CD4-positive, alpha-beta memory T cell (primary cell): ENCODE results near the gene OSTF1. TPM values are rescaled to one million over a fixed set of nuclear protein-coding genes. Genes with fewer than 3 reads are reported as not detected.

ENCODE experiments used
- CTCF ChIA-PET: fragments of 350-600 bp; sonication (Branson Sonifier 250); formaldehyde crosslinking; loops from one replicate; lab custom pipeline; 2021; ENCODE audit warnings: inconsistent platforms; ENCODE audit not compliant: partially characterized antibody; lab: Charles Lee
- POLR2A ChIA-PET: fragments of 350-600 bp; sonication (Branson Sonifier 250); formaldehyde crosslinking; loops from one replicate; lab custom pipeline; 2021; ENCODE audit not compliant: partially characterized antibody; lab: Charles Lee
- DNase-seq, 5 donors: peaks; one replicate each; pipeline versions ENCODE4 v3.0.0 to v3.0.0-alpha.2; 2020 to 2022; ENCODE audit warnings: mixed read lengths in 1 of 5
- H3K27ac ChIP-seq: one replicate; pipeline ENCODE4 v1.7.0; 2013; ENCODE audit warnings: low read depth, low read length
- H3K27me3 ChIP-seq: 2 replicates; pipeline ENCODE4 v1.7.0; 2013; ENCODE audit warnings: mild to moderate bottlenecking, low read length, moderate library complexity; ENCODE audit not compliant: insufficient read depth
- H3K36me3 ChIP-seq: 2 replicates; pipeline ENCODE4 v1.7.0; 2013; ENCODE audit warnings: mild to moderate bottlenecking, low read length, moderate library complexity; ENCODE audit not compliant: insufficient read depth
- H3K4me1 ChIP-seq: 2 replicates; pipeline ENCODE4 v1.7.0; 2013; ENCODE audit warnings: mild to moderate bottlenecking, low read length, moderate library complexity; ENCODE audit not compliant: insufficient read depth
- H3K4me3 ChIP-seq, 2 donors: one replicate each; pipeline ENCODE4 v1.7.0; 2013; ENCODE audit warnings: low read length in 2 of 2, mild to moderate bottlenecking in 1 of 2
- H3K9me3 ChIP-seq, 2 donors: one replicate each; pipeline ENCODE4 v1.7.0; 2013; ENCODE audit warnings: low read length in 2 of 2, control low read depth in 1 of 2; ENCODE audit not compliant: control insufficient read depth in 1 of 2
- H3K27ac Mint-ChIP-seq, 7 donors: one replicate each; pipeline ENCODE4 v1.8.0; 2020 to 2021; ENCODE audit warnings: mixed read lengths in 7 of 7, mild to moderate bottlenecking in 6 of 7, inconsistent platforms in 3 of 7, moderate library complexity in 3 of 7
- H3K27me3 Mint-ChIP-seq, 2 donors: one replicate each; pipeline ENCODE4 v1.8.0; 2020 to 2021; ENCODE audit warnings: mixed read lengths in 2 of 2
- H3K36me3 Mint-ChIP-seq, 2 donors: one replicate each; pipeline ENCODE4 v1.8.0; 2020 to 2021; ENCODE audit warnings: mixed read lengths in 2 of 2, inconsistent platforms in 1 of 2, mild to moderate bottlenecking in 1 of 2
- H3K4me1 Mint-ChIP-seq, 4 donors: one replicate each; pipeline ENCODE4 v1.8.0; 2020 to 2021; ENCODE audit warnings: mixed read lengths in 4 of 4, mild to moderate bottlenecking in 1 of 4
- H3K4me3 Mint-ChIP-seq, 8 donors: one replicate each; pipeline ENCODE4 v1.8.0; 2020 to 2021; ENCODE audit warnings: mixed read lengths in 8 of 8, mild to moderate bottlenecking in 7 of 8, moderate library complexity in 6 of 8, inconsistent platforms in 3 of 8
- H3K9me3 Mint-ChIP-seq, 8 donors: one replicate each; pipeline ENCODE4 v1.8.0; 2020 to 2021; ENCODE audit warnings: mixed read lengths in 8 of 8, mild to moderate bottlenecking in 5 of 8, inconsistent platforms in 3 of 8, moderate library complexity in 1 of 8
- intact Hi-C: fragments of 100-400 bp; cut with micrococcal nuclease; formaldehyde crosslinking; loops from one replicate; pipeline ENCODE4 v1.15.1; 2023
- polyA plus RNA-seq, 2 donors: library from polyadenylated mRNA; unstranded; fragments of 300-500 nt; fragmentation: Illumina TruSeq; gene quantifications; one replicate each; pipeline ENCODE4 v1.2.3, GENCODE V29; 2021
- total RNA-seq, 2 experiments: library from RNA; stranded (reverse); gene quantifications; one replicate each; pipeline ENCODE4 v1.2.3, GENCODE V29; 2021

Gene OSTF1
- total and polyA plus RNA-seq, 4 experiments from 2014 or later: 59.8 to 188 (median 119) TPM

- CTCF ChIA-PET: interaction anchor here (1.0 to 4.5 kb wide), 3 partner anchors 13 to 97 kb away, joined by 4 to 41 read pairs (median 10); no protein-coding TSS in a partner anchor
- Histone ChIP-seq H3K27ac (no peak overlapping the region), H3K4me1 (peaks cover 15% of the 10 kb centered on the region), H3K4me3 (no peak overlapping the region), H3K9me3 (no peaks in the 10 kb centered on the region), H3K36me3 (no peaks in the 10 kb centered on the region), H3K27me3 (no peaks in the 10 kb centered on the region)
- Mint-ChIP-seq H3K27me3 (no peaks in the 10 kb centered on the region), H3K36me3 (peaks cover 4 to 6% of the 10 kb centered on the region in 2 donors), H3K4me3 (no peak overlapping the region), H3K9me3 (no peaks in the 10 kb centered on the region), H3K27ac (no peak overlapping the region), H3K4me1 (peaks cover 15 to 27% (median 18%) of the 10 kb centered on the region in 4 donors)
- no peak for DNase-seq
- POLR2A ChIA-PET: no interaction called here
- intact Hi-C loops: no loop called here
Measured at GRCh38 chr9:75183306-75183705, 95.0 kb downstream of the OSTF1 start.

GRCh38 chr9:75184471-75184870 lies 96.2 kb downstream of the OSTF1 start:
- H3K27me3 Mint-ChIP-seq: no peaks in the 10 kb centered on the region
- no peaks in the 10 kb centered on the region for H3K9me3 Mint-ChIP-seq
- H3K9me3 ChIP-seq: no peaks in the 10 kb centered on the region
- peak overlapping the region in 3 of 7 donors; percentile 19 to 63 (median 48) for H3K27ac Mint-ChIP-seq
- POLR2A ChIA-PET: interaction anchor here (1.1 to 1.9 kb wide), 3 partner anchors 11 to 97 kb away, joined by 3 to 13 read pairs (median 4); partner anchors contain the start of genes NMRK1 and OSTF1
- CTCF ChIA-PET: interaction anchor here (0.6 to 4.5 kb wide), 23 partner anchors 9 to 233 kb away, joined by 3 to 41 read pairs (median 8); partner anchors contain the start of gene C9orf40
- H3K4me1 Mint-ChIP-seq: peaks cover 13 to 23% (median 17%) of the 10 kb centered on the region in 4 donors
- H3K27ac ChIP-seq: no peak overlapping the region
- peaks cover 15% of the 10 kb centered on the region for H3K4me1 ChIP-seq
- no peak for DNase-seq
- no peak overlapping the region for H3K4me3 Mint-ChIP-seq
- H3K4me3 ChIP-seq: no peak overlapping the region
- H3K27me3 ChIP-seq: no peaks in the 10 kb centered on the region
- H3K36me3 ChIP-seq: no peaks in the 10 kb centered on the region
- intact Hi-C loops: no loop called here
- H3K36me3 Mint-ChIP-seq: peaks cover 2 to 6% of the 10 kb centered on the region in 2 donors

GRCh38 chr9:75185585-75186170 lies 97.4 kb downstream of the OSTF1 start:
- no peaks in the 10 kb centered on the region for H3K36me3 ChIP-seq
- H3K9me3 ChIP-seq: no peaks in the 10 kb centered on the region
- intact Hi-C loops: loop anchor here (1.0 to 5.0 kb wide), 5 partner anchors 33 to 413 kb away; partner anchors contain the start of genes C9orf40, NMRK1 and OSTF1
- Mint-ChIP-seq H3K9me3 (no peaks in the 10 kb centered on the region), H3K36me3 (peaks cover 2 to 6% of the 10 kb centered on the region in 2 donors), H3K4me1 (peaks cover 14 to 23% (median 18%) of the 10 kb centered on the region in 4 donors), H3K27ac (peak overlapping the region in 3 of 7 donors; percentile 9 to 39 (median 36)), H3K4me3 (no peak overlapping the region), H3K27me3 (no peaks in the 10 kb centered on the region)
- DNase-seq: peak; percentile 28 to 38 (median 34)
- peaks cover 15% of the 10 kb centered on the region for H3K4me1 ChIP-seq
- no peak overlapping the region for H3K4me3 ChIP-seq
- ChIA-PET POLR2A (interaction anchor here (1.0 to 1.9 kb wide), 5 partner anchors 36 to 157 kb away, joined by 3 to 13 read pairs (median 4); partner anchors contain the start of genes NMRK1 and OSTF1), CTCF (interaction anchor here (0.8 to 4.5 kb wide), 37 partner anchors 9 to 412 kb away, joined by 3 to 41 read pairs (median 5); partner anchors contain the start of genes C9orf40 and NMRK1)
- H3K27me3 ChIP-seq: no peaks in the 10 kb centered on the region
- H3K27ac ChIP-seq: no peak overlapping the region

GRCh38 chr9:75186767-75187380 lies 98.6 kb downstream of the OSTF1 start:
- H3K27ac ChIP-seq: no peak overlapping the region
- peak in 4 of 5 donors; percentile 23 to 39 (median 26) for DNase-seq

GRCh38 chr9:75188756-75189155 lies 100.4 kb downstream of the OSTF1 start:
- peaks cover 15% of the 10 kb centered on the region for H3K4me1 ChIP-seq
- H3K4me3 ChIP-seq: no peak overlapping the region
- no peaks in the 10 kb centered on the region for H3K9me3 ChIP-seq
- H3K27me3 Mint-ChIP-seq: no peaks in the 10 kb centered on the region
- intact Hi-C loops: loop anchor here (5.0 kb wide), 3 partner anchors 36 to 416 kb away; partner anchors contain the start of gene C9orf40
- no peak for DNase-seq
- no peaks in the 10 kb centered on the region for H3K27me3 ChIP-seq
- peaks cover 2 to 4% of the 10 kb centered on the region in 2 donors for H3K36me3 Mint-ChIP-seq
- H3K4me1 Mint-ChIP-seq: peaks cover 14 to 23% (median 16%) of the 10 kb centered on the region in 4 donors
- no peak overlapping the region for H3K4me3 Mint-ChIP-seq
- H3K27ac Mint-ChIP-seq: no peak overlapping the region
- ChIA-PET POLR2A (no interaction called here), CTCF (interaction anchor here (1.0 kb wide), 2 partner anchors 49 to 100 kb away, joined by 3 read pairs; partner anchors contain the start of genes NMRK1 and OSTF1)
- peaks cover 0 to 1% (median 0%) of the 10 kb centered on the region in 8 donors for H3K9me3 Mint-ChIP-seq
- no peak overlapping the region for H3K27ac ChIP-seq
- H3K36me3 ChIP-seq: no peaks in the 10 kb centered on the region

More at GRCh38 chr9:75186767-75187380, 98.6 kb downstream of the OSTF1 start:
- Histone ChIP-seq H3K4me3 (no peak overlapping the region), H3K9me3 (no peaks in the 10 kb centered on the region), H3K4me1 (peaks cover 15% of the 10 kb centered on the region), H3K27me3 (no peaks in the 10 kb centered on the region), H3K36me3 (no peaks in the 10 kb centered on the region)
- no peaks in the 10 kb centered on the region for H3K27me3 Mint-ChIP-seq
- H3K4me1 Mint-ChIP-seq: peaks cover 14 to 23% (median 18%) of the 10 kb centered on the region in 4 donors
- no peak overlapping the region for H3K27ac Mint-ChIP-seq
- intact Hi-C loops: loop anchor here (1.0 to 5.0 kb wide), 5 partner anchors 35 to 415 kb away; partner anchors contain the start of genes C9orf40, NMRK1 and OSTF1
- peaks cover 2 to 6% of the 10 kb centered on the region in 2 donors for H3K36me3 Mint-ChIP-seq
- no peaks in the 10 kb centered on the region for H3K9me3 Mint-ChIP-seq
- ChIA-PET POLR2A (no interaction called here), CTCF (interaction anchor here (1.0 to 4.5 kb wide), 8 partner anchors 11 to 411 kb away, joined by 3 to 41 read pairs (median 18); no protein-coding TSS in a partner anchor)
- no peak overlapping the region for H3K4me3 Mint-ChIP-seq

GRCh38 chr9:75190762-75191161 lies 102.4 kb downstream of the OSTF1 start:
- ChIA-PET POLR2A (no interaction called here), CTCF (interaction anchor here (0.6 kb wide), 1 partner anchor 104 kb away, joined by 3 read pairs; no protein-coding TSS in a partner anchor)
- peaks cover 10 to 12% (median 11%) of the 10 kb centered on the region in 4 donors for H3K4me1 Mint-ChIP-seq
- Histone ChIP-seq H3K4me3 (no peak overlapping the region), H3K9me3 (no peaks in the 10 kb centered on the region), H3K36me3 (no peaks in the 10 kb centered on the region), H3K27ac (no peak overlapping the region), H3K27me3 (no peaks in the 10 kb centered on the region), H3K4me1 (peaks cover 13% of the 10 kb centered on the region)
- H3K4me3 Mint-ChIP-seq: no peak overlapping the region
- H3K27me3 Mint-ChIP-seq: no peaks in the 10 kb centered on the region
- H3K9me3 Mint-ChIP-seq: peaks cover 0 to 1% (median 0%) of the 10 kb centered on the region in 8 donors
- intact Hi-C loops: no loop called here
- H3K36me3 Mint-ChIP-seq: peaks cover 0 to 9% of the 10 kb centered on the region in 2 donors
- no peak overlapping the region for H3K27ac Mint-ChIP-seq
- DNase-seq: peak in 1 of 5 donors; percentile 14
